CD4-positive, alpha-beta T cell treated with Interleukin-17A for 1 hour (primary cell): ENCODE results near the gene XIAP.
"Not testable (repeated sequence)": the region's sequence is repeated elsewhere in the genome, so short reads cannot be mapped to it uniquely, and the experiment has no call there.

Experiments
- DNase-seq: peaks from one replicate; pipeline ENCODE4 v3.0.0-alpha.2; 2020

Gene XIAP

GRCh38 chrX:123876844-123877243, 17.0 kb downstream of the XIAP start:
- no peak for DNase-seq

- DNase-seq = peak; percentile 49
Measured at GRCh38 chrX:123878252-123878721, 18.4 kb downstream of the XIAP start.

- DNase-seq = no peak
Measured at GRCh38 chrX:123881330-123881729, 21.5 kb downstream of the XIAP start.

GRCh38 chrX:123882391-123882790, 22.5 kb downstream of the XIAP start:
- no peak for DNase-seq

- peak; percentile 73 for DNase-seq
Measured at GRCh38 chrX:123884809-123885408, 25.1 kb downstream of the XIAP start.

- no peak for DNase-seq
Measured at GRCh38 chrX:123899701-123900100, 39.8 kb downstream of the XIAP start.

- DNase-seq = not testable (repeated sequence)
Measured at GRCh38 chrX:123903261-123903660, 43.4 kb downstream of the XIAP start.

- DNase-seq = no peak
Measured at GRCh38 chrX:123905332-123905731, 45.5 kb downstream of the XIAP start.

GRCh38 chrX:123906557-123907316, 46.9 kb downstream of the XIAP start:
- DNase-seq = no peak

- no peak for DNase-seq
Measured at GRCh38 chrX:123909523-123909922, 49.7 kb downstream of the XIAP start.

- no peak for DNase-seq
Measured at GRCh38 chrX:123917069-123917468, 57.2 kb downstream of the XIAP start.

GRCh38 chrX:123918106-123918721, 58.4 kb downstream of the XIAP start:
- no peak for DNase-seq

GRCh38 chrX:123920105-123920785, 60.4 kb downstream of the XIAP start:
- no peak for DNase-seq

GRCh38 chrX:123923211-123923610, 63.4 kb downstream of the XIAP start:
- DNase-seq = no peak

GRCh38 chrX:123924186-123924585, 64.3 kb downstream of the XIAP start:
- DNase-seq = no peak

GRCh38 chrX:123927845-123928244, 68.0 kb downstream of the XIAP start:
- no peak for DNase-seq

GRCh38 chrX:123932055-123932454, 72.2 kb downstream of the XIAP start:
- not testable (repeated sequence) for DNase-seq

- DNase-seq = no peak
Measured at GRCh38 chrX:123943074-123943473, 83.2 kb downstream of the XIAP start.

GRCh38 chrX:123943488-123943887, 83.6 kb downstream of the XIAP start:
- DNase-seq = no peak

- no peak for DNase-seq
Measured at GRCh38 chrX:123949846-123950245, 90.0 kb downstream of the XIAP start.

GRCh38 chrX:123959281-123960063, 99.6 kb downstream of the XIAP start:
- DNase-seq = no peak

- no peak for DNase-seq
Measured at GRCh38 chrX:123960956-123961267, 101.1 kb downstream of the XIAP start.
